Measurements from ENCODE around the gene ARHGEF4.

- TF ChIP-seq EZH2phosphoT487 (IDR thresholded peaks at IDR 0.05; ENCODE audit: borderline replicate concordance) (no peak), CTCF (conservative IDR thresholded peaks at IDR 0.05; ENCODE audit: low read length) (no peak)
Measured at GRCh38 chr2:131039535-131039907, 202.8 kb downstream of the ARHGEF4 start.

Data from Loucy (cell line).